Measurements from ENCODE around the gene RIPK4.

GRCh38 chr21:41740604-41741252, 26.1 kb downstream of the RIPK4 start:
- TF ChIP-seq CTCF (IDR thresholded peaks at IDR 0.05) (no peak), EZH2 (IDR thresholded peaks at IDR 0.05; ENCODE audit: borderline replicate concordance, insufficient read depth, low read depth, low read length, poor library complexity, severe bottlenecking) (no peak)

All from B cell (primary cell).